ENCODE data around the gene MROH9.

DNA sequence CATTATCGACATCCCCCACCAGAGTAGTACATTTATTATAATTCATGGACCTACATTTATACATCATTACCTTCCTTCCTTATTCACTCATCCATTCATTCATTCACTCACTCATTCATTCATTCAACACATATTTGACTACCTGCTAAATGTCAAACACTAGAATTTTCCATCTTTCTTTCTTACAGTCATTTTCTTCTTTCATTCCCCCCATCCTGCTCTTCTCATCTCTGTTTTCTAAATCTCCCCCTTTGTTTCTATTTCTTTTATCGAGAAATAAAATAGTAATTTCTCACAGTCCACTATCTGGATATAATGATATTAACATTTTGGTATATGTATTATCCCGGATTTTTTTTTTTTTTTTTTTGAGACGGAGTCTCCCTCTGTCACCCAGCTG is 127.6 kb downstream of the MROH9 start:
- TF ChIP-seq, protein P1, sequence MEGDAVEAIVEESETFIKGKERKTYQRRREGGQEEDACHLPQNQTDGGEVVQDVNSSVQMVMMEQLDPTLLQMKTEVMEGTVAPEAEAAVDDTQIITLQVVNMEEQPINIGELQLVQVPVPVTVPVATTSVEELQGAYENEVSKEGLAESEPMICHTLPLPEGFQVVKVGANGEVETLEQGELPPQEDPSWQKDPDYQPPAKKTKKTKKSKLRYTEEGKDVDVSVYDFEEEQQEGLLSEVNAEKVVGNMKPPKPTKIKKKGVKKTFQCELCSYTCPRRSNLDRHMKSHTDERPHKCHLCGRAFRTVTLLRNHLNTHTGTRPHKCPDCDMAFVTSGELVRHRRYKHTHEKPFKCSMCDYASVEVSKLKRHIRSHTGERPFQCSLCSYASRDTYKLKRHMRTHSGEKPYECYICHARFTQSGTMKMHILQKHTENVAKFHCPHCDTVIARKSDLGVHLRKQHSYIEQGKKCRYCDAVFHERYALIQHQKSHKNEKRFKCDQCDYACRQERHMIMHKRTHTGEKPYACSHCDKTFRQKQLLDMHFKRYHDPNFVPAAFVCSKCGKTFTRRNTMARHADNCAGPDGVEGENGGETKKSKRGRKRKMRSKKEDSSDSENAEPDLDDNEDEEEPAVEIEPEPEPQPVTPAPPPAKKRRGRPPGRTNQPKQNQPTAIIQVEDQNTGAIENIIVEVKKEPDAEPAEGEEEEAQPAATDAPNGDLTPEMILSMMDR (IDR thresholded peaks at IDR 0.05): no peak
- no peak for TF ChIP-seq POLR2A (IDR thresholded peaks at IDR 0.05)
- no peak for TF ChIP-seq POLR2AphosphoS5 (IDR thresholded peaks at IDR 0.05)

Data from suprapubic skin (tissue), 4 donors.